ENCODE measurements around the gene PPP2R5B.
A peak's percentile ranks its signal among the peaks of the same experiment; 100 is the strongest.

PPP2R5B gene

DNA sequence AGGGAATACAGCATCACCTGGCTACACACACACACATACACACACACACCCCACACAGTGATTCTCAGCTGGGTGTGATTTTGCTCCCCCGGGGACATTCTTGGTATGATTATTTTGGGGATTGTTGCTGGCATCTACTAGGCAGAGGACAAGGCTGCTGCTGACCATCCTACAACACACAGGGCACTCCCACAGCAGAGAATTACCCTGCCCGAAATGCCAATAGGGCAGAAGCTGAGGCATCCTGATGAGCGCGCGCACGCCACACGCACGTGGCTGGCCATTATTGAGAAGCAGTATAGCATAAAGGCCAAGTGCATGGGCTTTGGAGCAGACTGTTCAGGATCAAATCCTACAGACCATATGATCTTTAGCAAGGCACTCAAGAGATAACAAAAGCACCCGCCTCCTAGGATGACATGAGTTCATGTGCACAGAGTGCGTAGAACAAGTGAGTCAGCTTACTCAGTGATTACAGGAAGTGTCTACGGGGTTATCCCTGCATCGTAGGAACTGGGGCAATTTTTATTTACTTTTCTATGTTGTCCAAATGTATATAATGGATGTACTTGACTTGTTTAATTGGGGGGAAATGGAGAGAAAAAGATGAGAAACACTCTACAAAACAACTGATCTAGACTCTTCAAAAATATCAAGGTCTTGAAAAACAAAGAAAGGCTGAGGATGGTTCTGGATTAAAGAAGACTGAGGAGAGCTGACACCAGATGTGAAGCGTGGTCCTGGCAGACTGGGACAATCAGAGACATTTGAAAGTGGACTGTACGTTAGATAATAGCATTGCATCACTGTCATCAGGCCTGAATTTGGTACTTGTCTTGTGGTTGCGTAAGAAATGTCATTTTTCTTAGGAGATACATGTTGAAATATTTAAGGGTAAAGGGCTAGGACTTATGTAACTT, 38.9 kb upstream of the PPP2R5B start:
- Histone ChIP-seq H3K27ac (no peak overlapping the region), H3K27me3 (ENCODE audit: control insufficient read depth, insufficient read depth, low read length) (no peaks in the 10 kb centered on the region), H3K4me1 (no peaks in the 10 kb centered on the region), H3K4me3 (ENCODE audit: low read depth, low read length) (no peak overlapping the region), H3K4me2 (ENCODE audit: low read length) (no peak overlapping the region), H2AFZ (no peak overlapping the region), H3K36me3 (ENCODE audit: control insufficient read depth, insufficient read depth, low read length) (no peaks in the 10 kb centered on the region), H3K79me2 (no peaks in the 10 kb centered on the region), H3K9me3 (ENCODE audit: control insufficient read depth, low read length) (no peaks in the 10 kb centered on the region), H3K9ac (no peak overlapping the region)
- TF ChIP-seq, protein P1, sequence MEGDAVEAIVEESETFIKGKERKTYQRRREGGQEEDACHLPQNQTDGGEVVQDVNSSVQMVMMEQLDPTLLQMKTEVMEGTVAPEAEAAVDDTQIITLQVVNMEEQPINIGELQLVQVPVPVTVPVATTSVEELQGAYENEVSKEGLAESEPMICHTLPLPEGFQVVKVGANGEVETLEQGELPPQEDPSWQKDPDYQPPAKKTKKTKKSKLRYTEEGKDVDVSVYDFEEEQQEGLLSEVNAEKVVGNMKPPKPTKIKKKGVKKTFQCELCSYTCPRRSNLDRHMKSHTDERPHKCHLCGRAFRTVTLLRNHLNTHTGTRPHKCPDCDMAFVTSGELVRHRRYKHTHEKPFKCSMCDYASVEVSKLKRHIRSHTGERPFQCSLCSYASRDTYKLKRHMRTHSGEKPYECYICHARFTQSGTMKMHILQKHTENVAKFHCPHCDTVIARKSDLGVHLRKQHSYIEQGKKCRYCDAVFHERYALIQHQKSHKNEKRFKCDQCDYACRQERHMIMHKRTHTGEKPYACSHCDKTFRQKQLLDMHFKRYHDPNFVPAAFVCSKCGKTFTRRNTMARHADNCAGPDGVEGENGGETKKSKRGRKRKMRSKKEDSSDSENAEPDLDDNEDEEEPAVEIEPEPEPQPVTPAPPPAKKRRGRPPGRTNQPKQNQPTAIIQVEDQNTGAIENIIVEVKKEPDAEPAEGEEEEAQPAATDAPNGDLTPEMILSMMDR (IDR thresholded peaks at IDR 0.05): no peak

- Histone ChIP-seq H3K79me2 (no peaks in the 10 kb centered on the region), H3K4me3 (ENCODE audit: low read depth, low read length) (no peak overlapping the region), H3K36me3 (ENCODE audit: control insufficient read depth, insufficient read depth, low read length) (no peaks in the 10 kb centered on the region), H3K4me2 (ENCODE audit: low read length) (no peak overlapping the region), H3K27me3 (ENCODE audit: control insufficient read depth, insufficient read depth, low read length) (no peaks in the 10 kb centered on the region), H3K27ac (no peak overlapping the region), H3K9ac (no peak overlapping the region), H2AFZ (peak overlapping the region; percentile 80), H3K4me1 (no peaks in the 10 kb centered on the region), H3K9me3 (ENCODE audit: control insufficient read depth, low read length) (no peaks in the 10 kb centered on the region)
- TF ChIP-seq, protein P1 (IDR thresholded peaks at IDR 0.05): no peak
Measured at GRCh38 chr11:64887234-64887756, 37.2 kb upstream of the PPP2R5B start.

GRCh38 chr11:64887757-64888405, 36.6 kb upstream of the PPP2R5B start:
- Histone ChIP-seq H3K36me3 (ENCODE audit: control insufficient read depth, insufficient read depth, low read length) (no peaks in the 10 kb centered on the region), H3K79me2 (no peaks in the 10 kb centered on the region), H3K9me3 (ENCODE audit: control insufficient read depth, low read length) (no peaks in the 10 kb centered on the region), H3K4me2 (ENCODE audit: low read length) (peak overlapping the region; percentile 35), H3K27ac (no peak overlapping the region), H3K27me3 (ENCODE audit: control insufficient read depth, insufficient read depth, low read length) (no peaks in the 10 kb centered on the region), H3K4me1 (no peaks in the 10 kb centered on the region), H3K4me3 (ENCODE audit: low read depth, low read length) (no peak overlapping the region), H3K9ac (no peak overlapping the region), H2AFZ (peak overlapping the region; percentile 80)
- TF ChIP-seq, protein P1 (IDR thresholded peaks at IDR 0.05): peak; percentile 83

DNA sequence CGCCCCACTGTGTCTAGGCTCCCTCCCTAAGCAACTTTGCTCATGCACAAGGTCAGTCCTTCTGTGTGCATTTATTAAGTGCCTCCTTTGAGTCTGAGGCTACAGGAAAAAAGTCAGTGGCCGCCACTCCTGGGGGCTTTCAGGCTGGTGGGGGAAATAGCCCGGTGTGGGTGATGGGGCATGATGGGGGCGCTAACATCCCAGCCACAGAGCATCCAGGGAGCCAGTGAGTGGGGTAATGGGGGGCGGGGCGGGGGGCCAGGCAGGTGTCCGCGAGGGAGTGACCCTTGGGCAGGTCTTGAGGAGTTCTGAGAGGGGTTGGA, 36.1 kb upstream of the PPP2R5B start:
- Histone ChIP-seq H3K9ac (no peak overlapping the region), H3K4me3 (ENCODE audit: low read depth, low read length) (no peak overlapping the region), H3K9me3 (ENCODE audit: control insufficient read depth, low read length) (no peaks in the 10 kb centered on the region), H3K27me3 (ENCODE audit: control insufficient read depth, insufficient read depth, low read length) (no peaks in the 10 kb centered on the region), H3K36me3 (ENCODE audit: control insufficient read depth, insufficient read depth, low read length) (no peaks in the 10 kb centered on the region), H3K79me2 (no peaks in the 10 kb centered on the region), H3K4me2 (ENCODE audit: low read length) (peak overlapping the region; percentile 35), H3K27ac (no peak overlapping the region), H3K4me1 (no peaks in the 10 kb centered on the region), H2AFZ (peak overlapping the region; percentile 80)
- TF ChIP-seq, protein P1 (IDR thresholded peaks at IDR 0.05): no peak

Data from parathyroid adenoma (tissue), 2 donors.